Astrocyte of the spinal cord (primary cell): ENCODE data around the gene PRKAG1.

ENCODE experiments used
- DNase-seq: peaks from one replicate; pipeline ENCODE4 v3.0.0; 2011; ENCODE audit warnings: low read depth, low spot score
- H3K4me3 ChIP-seq: 2 replicates; pipeline ENCODE4 v1.5.1; 2011; ENCODE audit warnings: low read depth, mild to moderate bottlenecking, low read length, moderate library complexity
- in situ Hi-C: cut with HindIII; loops from 2 replicates; pipeline ENCODE4 v1.10.0; 2017; ENCODE audit warnings: low sequenced_read_pairs
- TF ChIP-seq, protein P1 (sequence below): IDR thresholded peaks from 2 replicates; pipeline ENCODE4 v1.5.1; 2012; ENCODE audit warnings: low read depth, mild to moderate bottlenecking, low read length, inconsistent platforms

Gene PRKAG1

DNA sequence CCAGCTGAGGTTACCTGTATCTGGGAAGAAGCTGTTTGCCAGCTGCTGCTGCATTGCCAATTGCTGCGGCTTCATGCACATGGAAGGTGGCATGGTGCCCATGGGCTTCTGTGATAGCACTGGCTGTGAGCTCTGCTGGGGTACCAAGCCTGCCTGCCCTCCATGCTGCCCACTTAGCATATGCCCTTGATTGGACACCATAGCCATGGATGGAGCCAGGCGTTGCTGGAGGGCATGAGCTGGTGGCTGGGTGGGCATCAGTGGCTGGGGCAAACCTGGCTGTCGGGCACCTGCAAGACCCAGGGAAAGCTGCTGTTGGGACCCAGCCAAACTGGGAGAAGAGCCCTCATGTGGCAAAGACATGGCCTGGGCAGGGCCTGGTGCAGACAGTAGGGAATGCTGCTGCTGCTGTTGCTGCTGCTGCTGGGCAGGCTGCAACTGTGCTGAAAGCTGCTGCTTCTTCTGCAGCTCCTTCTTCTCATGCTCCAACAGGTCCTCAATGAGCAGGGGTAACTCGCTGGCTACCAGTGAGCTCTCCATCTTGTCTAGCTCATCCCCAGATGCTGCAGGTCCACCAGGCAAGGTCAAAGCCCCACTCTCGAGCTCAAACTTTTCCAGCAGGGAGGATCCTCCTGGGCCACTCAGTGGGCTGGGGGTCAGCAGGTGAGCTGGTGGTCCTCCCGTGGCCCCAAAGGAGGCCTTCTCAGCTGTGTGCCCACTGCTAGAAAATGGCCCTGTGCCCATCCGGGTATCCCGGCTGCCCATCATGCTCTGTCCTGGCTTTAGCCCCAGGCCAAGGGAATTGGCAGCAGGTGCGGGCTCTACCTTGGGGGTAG is 18.8 kb upstream of the PRKAG1 start:
- no peak overlapping the region for H3K4me3 ChIP-seq
- no peak for DNase-seq
- in situ Hi-C loops = no loop called here
- TF ChIP-seq, protein P1, sequence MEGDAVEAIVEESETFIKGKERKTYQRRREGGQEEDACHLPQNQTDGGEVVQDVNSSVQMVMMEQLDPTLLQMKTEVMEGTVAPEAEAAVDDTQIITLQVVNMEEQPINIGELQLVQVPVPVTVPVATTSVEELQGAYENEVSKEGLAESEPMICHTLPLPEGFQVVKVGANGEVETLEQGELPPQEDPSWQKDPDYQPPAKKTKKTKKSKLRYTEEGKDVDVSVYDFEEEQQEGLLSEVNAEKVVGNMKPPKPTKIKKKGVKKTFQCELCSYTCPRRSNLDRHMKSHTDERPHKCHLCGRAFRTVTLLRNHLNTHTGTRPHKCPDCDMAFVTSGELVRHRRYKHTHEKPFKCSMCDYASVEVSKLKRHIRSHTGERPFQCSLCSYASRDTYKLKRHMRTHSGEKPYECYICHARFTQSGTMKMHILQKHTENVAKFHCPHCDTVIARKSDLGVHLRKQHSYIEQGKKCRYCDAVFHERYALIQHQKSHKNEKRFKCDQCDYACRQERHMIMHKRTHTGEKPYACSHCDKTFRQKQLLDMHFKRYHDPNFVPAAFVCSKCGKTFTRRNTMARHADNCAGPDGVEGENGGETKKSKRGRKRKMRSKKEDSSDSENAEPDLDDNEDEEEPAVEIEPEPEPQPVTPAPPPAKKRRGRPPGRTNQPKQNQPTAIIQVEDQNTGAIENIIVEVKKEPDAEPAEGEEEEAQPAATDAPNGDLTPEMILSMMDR = no peak

DNA sequence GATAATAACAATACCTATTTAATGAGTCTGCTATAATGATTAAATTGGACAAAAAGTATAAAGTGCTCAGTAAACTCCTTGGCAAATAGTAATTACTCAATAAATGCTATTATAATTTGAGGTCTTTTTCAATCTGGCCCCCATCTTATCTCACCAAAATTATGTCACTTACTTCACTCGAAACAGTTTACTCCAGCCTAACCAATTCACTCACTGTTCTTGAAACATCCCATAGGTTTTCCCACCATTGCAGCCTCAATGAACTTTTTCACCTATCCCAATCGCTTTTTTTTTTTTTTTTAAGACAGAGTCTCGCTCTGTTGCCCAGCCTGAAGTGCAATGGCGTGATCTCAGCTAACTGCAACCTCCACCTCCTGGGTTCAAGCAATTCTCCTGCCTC is 17.5 kb upstream of the PRKAG1 start:
- no peak for DNase-seq
- in situ Hi-C loops = no loop called here

DNA sequence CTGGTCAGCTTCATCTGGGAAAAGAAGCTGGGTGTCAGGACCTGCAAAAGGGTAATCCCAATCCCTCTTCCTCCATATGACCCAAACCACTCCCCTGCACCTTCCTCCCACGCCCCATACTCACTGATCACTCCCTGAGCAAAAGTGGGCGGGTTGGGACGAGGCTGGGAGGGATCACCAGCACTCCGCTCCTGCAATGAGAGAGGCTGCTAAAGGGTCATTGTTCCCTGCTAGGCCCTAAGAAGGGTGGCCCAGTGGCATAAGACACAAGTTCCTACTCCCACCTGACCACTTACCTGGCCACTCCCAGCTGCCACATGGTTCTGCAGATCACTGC is 15.7 kb upstream of the PRKAG1 start:
- in situ Hi-C loops = no loop called here
- no peak overlapping the region for H3K4me3 ChIP-seq
- DNase-seq = no peak
- TF ChIP-seq, protein P1 = no peak

More for the DNA sequence above, 17.5 kb upstream of the PRKAG1 start:
- TF ChIP-seq, protein P1 = no peak
- no peak overlapping the region for H3K4me3 ChIP-seq

DNA sequence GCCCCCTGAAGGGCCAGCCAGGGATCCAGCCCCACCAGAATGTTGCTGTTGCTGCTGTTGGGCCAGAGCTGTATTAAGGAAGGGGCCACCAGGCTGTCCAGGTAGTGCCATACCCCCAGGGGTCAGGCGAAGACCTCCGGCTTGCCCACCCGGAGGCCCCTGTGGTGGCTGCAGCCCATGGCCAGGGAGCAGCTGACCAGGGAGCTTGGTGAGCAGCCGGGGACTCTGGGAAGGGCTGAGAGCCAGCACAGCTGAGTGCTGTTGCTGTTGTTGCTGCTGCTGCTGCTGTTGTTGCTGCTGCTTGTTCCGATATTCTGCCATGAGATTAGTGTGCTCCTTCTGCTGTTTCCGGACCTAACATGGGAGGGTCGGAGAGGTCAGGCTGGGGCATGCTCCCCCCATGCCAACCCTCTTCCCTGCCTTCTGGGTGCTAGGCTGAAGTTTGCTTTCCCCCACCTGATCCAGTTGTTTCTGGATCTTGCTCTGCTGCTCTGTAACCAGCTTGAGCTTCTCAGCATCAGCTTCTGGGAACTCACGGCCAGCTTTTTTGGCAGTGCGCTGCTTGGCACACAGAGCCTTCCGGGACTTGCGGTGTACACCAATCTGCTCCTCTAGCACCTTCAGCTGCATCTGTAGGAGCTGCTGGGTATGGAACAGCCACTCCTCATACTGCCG is 15.2 kb upstream of the PRKAG1 start:
- no peak overlapping the region for H3K4me3 ChIP-seq
- TF ChIP-seq, protein P1 = no peak
- in situ Hi-C loops = no loop called here
- no peak for DNase-seq

DNA sequence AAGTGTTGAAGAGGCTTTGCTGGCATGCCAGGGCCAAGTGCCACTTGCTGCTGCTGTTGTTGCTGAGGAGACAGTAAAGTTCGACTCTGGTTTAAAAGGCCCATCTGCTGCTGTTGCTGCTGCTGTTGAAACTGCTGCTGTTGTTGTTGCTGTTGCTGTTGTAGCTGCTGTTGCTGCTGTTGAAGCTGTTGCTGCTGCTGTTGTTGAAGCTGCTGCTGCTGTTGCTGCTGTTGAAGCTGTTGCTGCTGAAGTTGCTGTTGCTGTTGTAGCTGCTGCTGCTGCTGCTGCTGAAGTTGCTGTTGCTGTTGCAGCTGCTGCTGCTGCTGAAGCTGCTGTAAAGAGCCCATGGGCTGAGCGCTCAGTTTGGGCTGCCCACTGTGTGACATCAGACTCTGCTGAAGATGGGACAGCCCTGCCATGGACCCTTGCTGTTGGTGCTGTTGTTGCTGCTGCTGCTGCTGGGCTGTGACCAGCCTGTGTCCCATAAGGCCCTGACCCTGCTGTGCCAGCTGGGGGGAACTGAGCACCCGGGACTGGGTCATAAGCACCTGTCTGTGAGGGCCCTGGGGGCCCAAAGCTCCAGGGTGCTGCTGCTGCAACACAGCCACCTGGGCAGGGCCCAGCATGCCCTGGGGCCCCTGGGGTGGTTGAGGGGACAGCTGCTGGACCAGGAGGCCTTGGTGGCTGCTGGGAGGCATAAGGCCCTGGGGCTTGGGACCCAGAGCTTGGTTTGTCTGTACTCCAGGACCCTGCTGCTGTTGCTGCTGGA is 14.3 kb upstream of the PRKAG1 start:
- no peak for DNase-seq
- TF ChIP-seq, protein P1 = no peak
- H3K4me3 ChIP-seq = no peak overlapping the region
- in situ Hi-C loops = no loop called here

DNA sequence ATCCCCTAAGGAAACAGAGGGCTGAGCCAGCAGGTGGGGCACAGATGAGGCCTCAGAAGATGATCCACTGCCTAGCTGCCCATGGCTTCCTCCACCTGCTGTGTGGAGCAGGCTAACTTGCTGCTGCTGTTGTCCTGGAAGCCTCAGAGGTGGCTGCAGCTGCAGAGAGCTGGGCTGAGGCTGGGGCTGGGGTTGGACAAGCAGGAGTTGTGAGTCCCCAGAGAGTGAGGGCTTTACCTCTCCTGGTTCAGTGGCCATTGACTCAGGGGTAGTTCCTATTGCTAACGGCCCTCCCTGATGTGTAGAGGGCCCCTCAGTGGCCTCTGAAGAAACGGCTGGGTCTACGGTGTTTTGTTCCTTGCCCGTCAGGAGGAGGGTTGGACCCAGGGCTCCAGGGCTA is 13.7 kb upstream of the PRKAG1 start:
- no peak for DNase-seq
- TF ChIP-seq, protein P1 = no peak
- H3K4me3 ChIP-seq = no peak overlapping the region
- in situ Hi-C loops = no loop called here
